Mucosa of gallbladder (tissue), 1 donor: ENCODE results near the gene FMN2. TPM values are rescaled to one million over a fixed set of nuclear protein-coding genes. Genes with fewer than 3 reads are reported as not detected.

Source experiments
- DNase-seq: peaks from one replicate; pipeline ENCODE4 v3.0.0-alpha.2; 2020; ENCODE audit warnings: low spot score
- total RNA-seq: library from RNA; stranded (reverse); gene quantifications from one replicate; pipeline ENCODE4 v1.2.1, GENCODE V29; 2021
- donor health status: DM: no; HTN: no; CAD: no.

The FMN2 gene
- total RNA-seq, 1 donor from 2014 or later = 3.5 TPM

DNA sequence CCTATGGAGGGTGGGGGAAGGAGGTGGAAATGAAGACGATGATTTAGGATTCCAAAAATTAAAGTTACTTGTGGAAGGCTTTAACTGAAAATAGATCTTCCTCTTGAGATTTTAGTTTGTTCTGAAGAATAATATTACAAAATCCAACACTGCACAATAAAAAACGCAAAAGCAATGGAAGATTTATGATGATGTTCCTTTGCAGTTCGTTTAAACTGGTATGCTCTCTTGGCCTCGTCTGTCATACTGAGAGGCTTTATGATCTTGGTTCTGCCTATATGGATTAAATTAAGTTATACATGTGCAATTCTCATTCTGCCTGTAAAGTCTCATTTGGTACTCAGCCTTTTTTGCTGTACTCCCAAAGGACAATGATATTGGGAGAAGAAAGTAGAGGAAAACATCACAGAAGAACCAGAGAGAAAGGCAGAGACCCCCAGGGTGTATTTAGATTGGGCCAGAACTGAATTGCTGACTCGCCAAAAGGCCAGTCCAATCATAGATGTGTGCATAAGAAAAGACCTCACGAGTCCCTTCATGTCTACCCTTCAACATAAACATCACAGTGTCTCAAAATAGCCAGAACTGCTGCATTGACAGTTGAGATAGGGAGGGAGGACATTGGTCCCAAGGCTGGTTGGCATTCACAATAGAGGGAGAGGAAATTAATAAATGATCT, 331.7 kb downstream of the FMN2 start:
- DNase-seq = no peak

DNA sequence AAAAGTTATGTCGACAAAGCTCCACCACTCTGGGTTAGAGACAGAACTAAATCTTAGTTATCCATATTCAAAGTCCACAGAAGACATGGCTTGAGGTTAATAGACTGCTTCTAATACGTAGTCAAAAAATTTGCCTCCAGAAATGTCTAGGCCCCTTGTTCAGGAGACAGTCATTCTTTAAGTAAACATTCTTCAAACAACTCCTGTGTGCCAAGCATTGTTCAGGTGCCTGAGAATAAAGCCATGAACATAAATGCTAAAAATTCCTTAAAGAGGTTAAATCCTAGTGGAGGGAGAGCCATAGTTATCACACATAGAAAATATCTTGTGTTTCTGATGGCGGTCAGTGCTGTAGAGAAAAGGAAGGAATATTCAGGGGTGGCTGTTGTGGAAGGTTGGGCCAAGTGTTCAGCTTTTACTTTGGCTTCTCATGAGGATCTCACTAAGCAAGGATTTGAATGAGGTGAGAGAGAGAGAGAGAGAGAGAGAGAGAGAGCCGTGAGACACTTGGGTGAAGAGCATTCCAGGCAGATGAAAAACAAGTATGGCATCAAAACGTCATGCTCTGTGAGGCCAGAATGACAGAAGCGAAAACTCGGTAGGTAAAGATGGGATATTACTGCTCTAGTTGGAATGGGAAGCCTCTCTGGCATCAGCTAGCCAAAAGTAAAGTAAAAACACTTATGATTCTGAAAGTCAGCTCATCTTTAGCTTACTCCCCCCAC, 333.2 kb downstream of the FMN2 start:
- DNase-seq = no peak

DNA sequence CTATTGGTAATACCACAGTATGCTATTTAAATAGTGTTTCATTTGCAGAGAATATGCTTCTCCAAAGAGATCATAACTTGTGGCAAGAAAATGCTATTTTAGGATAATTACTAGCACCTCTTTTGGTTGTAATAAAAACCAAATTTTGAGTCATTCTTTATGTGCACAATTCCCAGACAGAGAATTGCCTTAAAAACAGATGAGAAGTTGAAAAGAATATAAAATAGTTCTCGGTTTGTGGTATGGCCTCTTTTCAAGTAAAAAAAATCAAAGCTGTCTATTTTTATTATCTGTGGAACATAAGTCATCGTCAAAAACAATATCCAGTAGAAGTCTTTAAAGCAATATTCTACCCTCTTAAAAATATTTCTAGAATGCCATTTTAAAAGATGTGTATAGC, 334.4 kb downstream of the FMN2 start:
- DNase-seq = no peak

DNA sequence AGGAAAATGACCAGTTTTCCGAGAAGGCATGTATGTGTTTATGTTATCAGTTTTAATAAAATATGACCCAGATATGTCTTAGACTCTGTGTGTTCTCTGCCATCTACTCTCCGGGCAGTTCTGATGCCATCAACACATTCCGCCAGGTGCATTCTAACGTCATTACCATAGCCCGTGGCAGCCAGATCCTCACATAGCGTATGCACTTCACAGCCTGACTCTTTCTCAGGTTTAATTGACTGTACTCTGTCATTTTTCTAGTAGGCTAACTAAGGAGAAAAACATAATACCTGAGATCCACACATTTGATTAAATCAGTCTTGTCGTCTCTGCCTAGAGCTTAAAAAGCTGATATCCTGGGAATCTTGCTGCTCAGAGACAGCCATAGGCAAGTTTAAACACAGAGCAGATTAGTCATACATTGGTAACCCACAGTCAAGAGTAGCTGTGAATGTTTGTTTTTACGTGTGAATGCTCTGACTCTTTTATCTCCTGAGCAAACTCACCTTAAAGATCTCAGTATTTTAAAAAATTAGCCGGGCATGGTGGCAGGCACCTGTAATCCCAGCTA, 344.4 kb downstream of the FMN2 start:
- no peak for DNase-seq

DNA sequence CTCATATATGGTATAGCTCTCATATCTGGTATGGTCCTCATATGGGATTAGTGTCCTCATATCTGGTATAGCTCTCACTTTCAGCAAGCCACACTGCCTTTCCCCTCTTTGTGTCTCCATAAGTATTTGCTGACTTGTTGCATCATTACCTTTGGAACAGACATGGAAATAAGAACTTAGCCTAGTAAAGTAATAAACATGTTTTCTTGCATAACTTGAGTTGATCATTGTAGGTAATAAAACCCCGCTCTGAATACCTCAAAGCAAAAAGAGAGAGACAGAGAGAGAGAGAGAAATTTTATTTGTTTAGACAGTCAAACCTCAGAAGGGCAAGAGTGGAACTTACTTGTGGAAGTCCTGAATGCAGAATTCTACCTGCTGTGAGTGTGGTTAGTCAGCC, 350.0 kb downstream of the FMN2 start:
- no peak for DNase-seq

DNA sequence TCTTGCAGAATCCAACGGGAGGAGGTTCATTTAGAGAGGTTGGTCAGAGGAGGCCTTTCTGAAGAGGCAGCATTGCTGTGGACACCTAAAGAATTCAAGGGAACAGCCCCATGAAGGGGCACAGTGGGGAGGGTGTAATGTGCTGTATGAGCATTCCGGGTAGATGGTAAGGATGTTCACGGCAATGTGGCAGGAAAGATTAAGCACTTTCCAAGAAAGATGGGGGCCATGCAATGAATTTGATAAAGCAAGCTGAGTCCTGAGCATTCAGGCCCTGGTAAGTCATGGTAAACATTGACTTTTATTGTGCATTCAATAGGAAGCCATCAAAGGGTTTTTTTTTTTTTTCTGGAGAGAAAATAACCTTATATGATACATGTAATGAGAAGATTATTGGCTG, 353.7 kb downstream of the FMN2 start:
- DNase-seq = no peak

DNA sequence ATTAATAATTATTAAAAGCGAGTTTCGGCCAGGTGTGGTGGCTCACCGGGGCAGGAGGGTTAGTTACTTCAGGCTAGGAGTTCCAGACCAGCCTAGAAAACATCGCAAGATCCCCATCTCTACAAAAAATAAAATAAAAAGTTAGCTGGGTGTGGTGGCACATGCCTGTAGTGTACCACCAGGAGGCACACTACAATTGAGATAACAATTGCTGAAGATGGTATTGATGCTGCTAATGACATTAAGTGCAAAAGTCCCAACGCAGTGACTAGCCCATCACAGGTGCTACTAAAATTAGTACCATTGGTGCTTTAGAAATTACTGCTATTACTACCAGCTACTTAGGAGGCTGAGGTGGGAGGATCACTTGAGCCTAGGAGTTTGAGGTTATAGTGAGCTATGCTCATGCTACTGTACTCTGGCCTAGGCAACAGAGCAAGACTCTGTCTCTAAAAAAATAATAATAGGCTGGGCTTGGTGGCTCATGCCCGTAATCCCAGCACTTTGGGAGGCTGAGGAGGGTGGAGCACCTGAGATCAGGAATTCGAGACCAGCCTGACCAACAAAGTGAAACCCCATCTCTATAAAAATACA, 363.6 kb downstream of the FMN2 start:
- no peak for DNase-seq

DNA sequence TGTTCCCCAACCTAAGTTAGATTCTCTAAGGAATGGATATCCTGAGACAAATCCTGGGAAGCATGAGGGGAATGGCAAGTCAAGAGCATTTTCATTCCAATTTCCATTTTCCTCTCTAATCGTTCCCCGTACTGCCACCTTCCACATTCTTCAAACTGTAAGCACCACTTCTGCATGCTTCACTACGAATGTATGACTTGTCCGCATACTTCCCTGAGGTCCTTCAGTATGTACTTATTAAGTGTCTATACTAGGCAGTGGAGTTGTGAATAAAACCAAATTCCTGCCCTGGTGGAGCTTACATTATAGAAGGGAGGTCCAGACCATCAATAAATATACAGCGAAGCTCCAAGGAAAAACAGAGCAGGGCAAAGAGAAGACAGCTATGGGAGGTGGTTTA, 365.5 kb downstream of the FMN2 start:
- no peak for DNase-seq

DNA sequence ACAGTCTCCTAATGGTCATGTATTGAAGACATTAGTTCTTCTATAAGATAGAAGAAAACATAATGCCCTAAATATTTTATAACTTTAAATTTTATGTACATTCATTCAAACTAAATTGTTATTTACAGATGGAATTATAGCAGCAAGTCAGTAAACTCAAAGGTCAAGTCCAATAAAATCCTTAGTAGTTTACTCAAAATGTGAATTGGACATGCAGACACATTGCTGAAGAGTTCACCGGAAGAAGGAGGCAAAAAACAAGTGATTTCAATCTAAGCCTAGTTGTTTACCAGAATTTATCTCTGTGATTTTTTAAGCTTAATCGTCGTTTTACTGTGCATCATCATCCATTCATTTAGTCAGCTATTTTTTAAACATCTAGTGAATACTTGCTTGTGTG, 370.6 kb downstream of the FMN2 start:
- no peak for DNase-seq

DNA sequence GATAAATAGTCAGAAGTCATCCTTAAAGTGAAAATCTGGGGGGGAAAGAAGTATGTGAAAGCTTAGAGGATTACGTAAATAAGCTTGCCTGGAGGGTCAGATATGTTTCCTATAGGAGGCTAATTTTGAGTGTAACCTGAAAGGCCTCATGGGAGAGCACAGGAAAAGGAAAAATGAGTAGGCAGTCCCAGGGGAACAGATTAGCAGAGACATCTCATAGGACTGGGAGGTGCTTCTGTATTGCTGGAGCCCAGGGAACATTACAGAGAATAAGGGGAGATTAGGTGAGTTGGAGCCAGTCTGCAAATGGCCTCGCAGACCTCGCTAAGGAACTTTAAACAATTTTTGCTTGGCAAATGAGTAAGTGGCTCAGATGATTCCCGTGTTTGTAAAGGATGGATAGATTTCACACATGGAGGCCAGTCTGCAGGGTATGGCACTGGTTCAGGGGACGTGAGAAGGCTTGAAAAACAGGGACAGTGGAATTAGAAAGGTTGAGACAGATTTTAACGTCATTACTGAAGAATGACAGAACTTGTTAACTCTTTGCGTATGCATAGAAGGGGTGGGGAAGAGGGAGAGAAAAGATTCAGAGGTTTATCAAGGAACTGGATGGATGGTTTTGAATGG, 371.2 kb downstream of the FMN2 start:
- DNase-seq = no peak

DNA sequence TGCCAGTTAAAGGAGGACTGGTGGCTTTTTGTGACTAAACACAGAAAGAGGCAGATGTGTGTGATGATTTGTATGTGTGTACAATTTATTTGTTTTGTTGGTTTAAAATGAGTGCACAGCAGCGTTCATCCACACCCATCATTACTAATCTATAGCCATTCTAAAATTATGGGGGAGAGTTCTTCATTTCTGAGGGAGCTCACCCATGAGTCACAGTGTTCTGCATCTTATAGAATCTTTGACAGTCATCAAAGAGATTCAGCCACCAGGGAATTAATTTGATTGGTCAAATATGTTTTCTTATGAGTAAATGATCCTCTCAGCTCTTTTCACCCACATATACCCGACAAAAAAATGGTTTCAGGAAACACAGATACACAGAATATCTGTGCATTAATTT, 372.4 kb downstream of the FMN2 start:
- no peak for DNase-seq

DNA sequence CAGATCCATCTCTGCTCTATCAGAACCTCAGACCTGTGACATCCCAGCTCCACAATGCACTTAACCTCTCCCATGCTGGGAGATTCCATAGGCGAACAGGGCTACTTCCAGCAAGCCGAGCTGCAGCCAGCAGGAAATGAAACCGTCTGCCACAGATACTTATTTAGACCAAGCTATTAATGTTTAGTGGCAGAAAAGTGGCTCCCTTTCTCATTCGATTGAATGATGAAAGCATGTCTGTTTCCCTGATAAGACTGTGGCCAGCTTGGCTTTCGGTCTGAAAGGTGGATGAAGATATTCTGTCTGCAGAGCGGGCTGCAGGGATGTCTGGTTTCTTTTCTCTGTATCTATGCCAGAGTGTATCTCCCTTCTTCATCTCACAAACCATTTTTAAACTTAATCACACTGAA, 373.9 kb downstream of the FMN2 start:
- DNase-seq = no peak

DNA sequence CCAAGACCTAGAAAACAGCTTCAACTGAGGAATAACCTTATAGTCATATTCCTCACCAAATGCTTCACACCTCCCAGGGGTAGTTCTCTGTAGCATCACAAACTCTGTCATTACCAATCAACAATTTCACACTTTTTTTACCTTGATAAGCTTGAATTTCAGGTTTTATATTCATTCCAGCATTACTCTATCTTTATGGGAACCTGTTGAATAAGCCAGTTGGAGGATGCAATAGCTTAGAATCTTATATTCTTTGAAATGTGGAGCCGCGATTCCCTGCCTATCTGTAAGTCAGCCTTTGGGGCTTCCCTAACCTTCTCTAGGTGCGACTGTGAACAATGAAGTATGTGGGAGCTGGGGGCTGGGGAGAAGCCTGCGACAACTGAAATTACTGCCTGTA, 374.8 kb downstream of the FMN2 start:
- DNase-seq = no peak

DNA sequence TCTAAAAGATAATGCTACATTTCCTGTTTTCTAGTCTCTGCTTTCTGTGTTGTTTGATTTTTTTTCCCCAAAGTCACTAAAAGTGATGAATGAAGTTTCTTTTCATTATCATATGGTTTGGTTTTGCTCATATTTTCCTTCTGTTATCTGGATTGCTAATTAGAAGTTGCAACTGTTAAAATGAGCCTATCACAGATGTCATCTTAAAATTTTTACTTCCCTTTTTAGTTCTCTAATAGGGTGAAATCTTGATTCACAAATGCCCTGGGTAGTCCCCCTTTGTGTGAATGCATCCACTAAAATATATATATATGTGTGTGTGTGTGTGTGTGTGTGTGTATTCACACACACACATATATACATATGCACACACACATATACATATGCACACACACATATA, 376.2 kb downstream of the FMN2 start:
- DNase-seq = no peak

DNA sequence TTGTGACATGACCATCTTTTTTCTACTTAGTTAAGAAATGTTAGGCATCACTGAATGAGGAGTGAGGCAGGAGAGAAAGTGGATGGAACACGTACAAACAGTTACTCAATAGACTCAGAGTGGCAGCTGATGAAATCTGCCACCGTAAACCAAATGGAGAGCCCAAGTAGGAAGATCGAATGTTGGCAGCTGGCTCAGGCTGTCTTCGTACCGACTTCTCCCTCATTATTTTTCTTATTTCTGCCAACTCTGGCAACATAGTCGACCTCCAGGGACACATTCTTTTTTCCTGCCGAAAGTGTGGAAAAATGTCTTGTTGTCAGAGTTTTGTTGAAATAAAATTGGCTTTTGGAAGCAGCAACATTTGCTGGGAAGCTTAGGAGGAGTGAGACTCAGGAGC, 377.0 kb downstream of the FMN2 start:
- DNase-seq = no peak

DNA sequence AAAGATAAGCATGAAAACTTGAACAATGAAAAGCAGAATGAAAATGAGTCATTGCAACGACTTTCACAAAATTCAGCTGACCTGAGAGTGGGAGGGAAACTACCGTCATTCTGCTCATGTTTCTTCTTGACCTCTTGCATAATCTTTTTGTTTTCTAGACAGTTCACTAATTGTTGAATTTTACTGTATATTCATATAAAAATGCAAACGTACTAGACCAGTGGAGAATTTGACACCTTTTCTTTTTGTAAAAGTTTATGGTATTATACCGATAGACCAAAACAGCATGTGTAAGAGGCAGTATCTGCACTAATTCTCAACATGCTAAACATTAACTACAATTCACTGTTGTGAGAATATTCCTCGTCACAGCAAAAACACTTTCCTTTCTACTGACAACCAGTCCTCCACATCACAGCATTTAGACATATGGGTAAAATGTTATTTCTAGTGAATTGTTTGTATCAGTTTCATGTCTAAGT, 382.5 kb downstream of the FMN2 start:
- DNase-seq = no peak

DNA sequence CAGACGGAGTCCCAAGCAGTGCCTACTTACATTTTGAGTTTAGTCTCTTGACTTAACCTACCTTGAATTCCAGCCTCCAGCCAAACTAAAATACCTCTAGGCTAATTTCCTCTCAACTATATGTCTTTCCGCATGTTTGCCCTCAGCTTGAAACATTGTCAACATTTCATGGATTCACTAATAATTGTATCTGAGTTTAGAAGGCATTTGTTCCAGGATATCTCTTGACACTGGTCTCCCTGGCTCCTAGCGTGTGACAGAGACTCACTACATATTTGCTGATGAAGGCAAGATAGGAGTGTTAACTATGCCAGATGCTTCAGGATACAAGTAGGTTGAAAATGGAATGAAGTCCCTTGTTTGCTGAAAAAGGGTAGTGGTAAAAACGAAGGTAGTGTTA, 384.1 kb downstream of the FMN2 start:
- DNase-seq = no peak

DNA sequence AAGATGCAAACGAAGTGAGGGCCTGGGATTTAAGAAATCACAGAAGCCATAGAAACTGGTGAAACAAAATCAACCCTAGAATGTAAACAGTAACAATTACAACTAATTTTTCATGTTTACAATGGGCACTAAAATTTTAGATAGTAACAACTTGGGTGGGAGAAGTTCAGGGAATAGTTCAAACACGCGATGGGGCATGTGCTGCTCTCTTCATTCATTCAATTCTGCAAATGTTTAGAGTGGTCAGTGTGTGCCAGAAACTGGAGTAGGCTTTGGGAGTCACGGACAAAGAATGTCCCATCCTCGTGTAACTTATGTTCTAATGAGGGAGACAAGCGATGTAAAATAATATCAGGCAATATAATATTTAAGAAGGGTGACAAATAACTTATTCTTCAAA, 386.9 kb downstream of the FMN2 start:
- no peak for DNase-seq

DNA sequence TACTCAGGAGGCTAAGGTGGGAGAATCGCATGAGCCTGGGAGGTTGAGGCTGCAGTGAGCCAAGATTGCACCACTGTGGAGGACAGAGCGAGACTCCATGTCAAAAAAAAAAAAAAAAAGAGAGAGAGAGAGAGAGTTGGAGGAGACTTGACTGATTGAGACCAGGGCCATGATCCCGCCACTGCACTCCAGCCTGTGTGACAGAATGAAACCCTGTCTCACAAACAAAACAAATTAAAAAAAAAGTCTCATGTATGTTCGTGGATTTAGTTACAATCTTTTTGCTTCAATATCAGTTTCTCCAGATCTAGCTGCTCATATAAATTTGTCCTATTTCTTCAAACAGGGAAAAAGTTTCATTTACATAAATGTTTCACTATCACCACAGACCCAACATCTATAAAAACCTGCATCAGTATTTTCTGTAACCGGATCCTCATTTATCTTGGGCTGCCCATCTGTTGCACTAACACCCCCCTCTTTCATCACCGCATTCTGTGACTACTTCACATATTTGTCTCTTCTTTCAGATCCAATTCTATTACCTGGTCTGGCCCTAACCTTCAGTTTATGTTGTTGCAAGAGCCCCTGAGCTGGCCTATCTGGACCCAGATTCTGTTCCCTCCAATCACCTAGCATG, 393.2 kb downstream of the FMN2 start:
- DNase-seq = no peak

DNA sequence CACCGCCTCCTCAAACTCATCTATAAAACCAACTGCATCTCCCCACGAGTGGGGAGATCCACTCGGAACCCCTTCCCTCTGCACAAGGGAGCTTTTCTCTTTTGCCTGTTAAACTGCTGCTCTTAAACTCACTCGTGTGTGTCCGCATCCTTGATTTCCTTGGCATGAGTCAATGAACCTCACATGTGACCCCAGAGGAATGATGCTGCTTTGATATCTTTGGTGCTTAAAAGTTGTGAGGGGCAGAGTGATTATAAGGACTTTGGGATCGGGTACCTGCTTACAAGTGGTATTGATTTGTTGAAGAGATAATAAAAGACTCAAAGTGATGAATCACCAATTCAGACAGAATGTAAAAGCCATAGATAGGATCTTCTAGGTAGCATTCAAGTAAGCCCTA, 394.9 kb downstream of the FMN2 start:
- DNase-seq = no peak

DNA sequence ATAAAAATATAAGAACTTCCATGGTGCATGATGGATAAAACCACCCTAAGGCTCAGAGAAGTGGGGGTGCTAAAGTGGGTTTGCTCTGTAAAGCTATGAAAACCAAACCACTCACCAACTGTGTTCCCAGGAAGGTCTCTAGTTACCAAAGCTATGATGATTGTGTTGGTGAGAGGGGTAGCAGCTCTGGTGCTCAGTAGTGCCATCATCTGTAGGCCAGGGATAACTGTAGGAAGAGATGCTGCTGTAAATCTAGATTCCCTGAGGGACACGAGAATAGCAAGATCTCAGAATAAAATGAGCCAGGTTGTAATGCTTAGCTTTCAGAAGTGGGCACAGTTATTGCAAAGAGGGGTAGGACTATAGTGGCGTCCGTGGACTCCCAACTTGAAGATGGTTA, 395.8 kb downstream of the FMN2 start:
- no peak for DNase-seq

DNA sequence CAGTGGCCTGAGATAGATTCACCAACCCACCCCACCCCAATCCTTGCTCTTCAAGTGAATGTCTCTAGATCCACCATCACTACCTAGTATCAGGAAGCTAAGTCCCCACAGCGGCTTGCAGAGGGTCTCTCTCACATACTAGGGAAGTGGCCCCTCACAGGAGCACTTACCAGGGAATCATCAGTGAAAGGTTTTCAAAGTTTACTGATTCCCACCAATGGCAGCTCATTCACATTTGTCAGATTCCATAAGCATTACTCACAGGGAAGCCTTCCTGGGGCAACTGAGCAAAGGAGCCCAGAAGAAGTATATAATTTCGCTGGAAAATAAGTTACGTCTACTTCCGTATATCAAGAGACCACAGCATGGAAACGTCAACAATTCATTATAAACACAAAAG, 399.5 kb downstream of the FMN2 start:
- DNase-seq = no peak
